ENCODE measurements around the gene SMIM28.

Gene SMIM28

DNA sequence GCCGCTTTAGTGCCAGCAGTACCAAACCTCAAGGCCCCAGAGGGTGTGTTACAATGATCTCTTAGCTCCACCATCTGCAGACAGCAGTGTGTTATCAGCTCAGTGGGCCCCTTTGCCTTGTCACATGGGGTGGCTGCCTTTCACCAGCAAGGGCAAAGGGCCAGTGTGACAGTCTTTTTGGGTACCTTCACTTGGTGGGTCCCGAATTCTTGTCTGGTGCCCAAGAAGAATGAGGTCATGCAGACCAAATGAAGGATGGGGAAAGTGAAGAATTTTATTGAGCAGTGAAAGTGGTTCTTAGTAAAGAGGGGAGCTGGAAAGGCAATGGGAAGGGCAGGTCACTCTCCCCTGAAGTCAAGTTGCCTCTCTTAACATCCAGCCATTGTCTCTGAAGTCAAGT, 2.9 kb upstream of the SMIM28 start:
- DNase-seq: no peak

DNA sequence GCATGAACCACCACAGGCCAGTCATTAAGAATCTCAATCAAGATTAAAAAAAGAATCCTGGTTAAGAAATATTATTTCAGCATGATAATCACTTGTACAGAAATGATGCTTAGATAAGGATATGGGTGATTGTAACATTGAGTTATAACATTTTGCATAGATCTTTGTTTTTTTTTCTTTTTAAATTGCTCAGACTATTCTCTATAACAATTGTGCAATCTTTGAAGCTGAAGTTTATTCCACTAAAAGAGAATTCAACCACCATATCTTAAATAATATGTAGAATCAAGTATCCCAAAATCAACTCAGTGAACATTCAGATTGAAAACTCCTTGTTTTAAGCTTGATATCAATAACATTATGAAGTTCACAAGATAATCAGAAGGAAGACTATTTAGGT, 663 bp upstream of the SMIM28 start:
- no peak for DNase-seq

DNA sequence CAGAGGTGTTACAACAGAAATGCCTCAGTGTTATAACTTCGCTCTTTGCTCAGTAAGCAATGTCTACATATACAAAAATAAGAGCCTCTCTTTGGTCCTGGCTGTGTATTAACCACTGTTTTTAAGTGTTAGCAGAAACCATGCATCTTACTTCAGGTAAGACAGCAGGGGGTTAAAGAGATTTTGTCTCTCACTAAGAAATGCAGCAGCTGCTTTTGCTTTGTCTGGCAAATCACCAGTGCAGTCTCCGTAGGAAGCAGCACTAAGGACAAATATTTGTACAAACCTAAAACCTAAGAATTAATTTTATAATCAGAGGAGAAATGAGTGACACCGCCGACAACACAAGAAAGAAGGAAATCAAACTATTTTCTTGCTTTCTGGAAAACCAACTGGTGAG, 758 bp downstream of the SMIM28 start:
- no peak for DNase-seq

DNA sequence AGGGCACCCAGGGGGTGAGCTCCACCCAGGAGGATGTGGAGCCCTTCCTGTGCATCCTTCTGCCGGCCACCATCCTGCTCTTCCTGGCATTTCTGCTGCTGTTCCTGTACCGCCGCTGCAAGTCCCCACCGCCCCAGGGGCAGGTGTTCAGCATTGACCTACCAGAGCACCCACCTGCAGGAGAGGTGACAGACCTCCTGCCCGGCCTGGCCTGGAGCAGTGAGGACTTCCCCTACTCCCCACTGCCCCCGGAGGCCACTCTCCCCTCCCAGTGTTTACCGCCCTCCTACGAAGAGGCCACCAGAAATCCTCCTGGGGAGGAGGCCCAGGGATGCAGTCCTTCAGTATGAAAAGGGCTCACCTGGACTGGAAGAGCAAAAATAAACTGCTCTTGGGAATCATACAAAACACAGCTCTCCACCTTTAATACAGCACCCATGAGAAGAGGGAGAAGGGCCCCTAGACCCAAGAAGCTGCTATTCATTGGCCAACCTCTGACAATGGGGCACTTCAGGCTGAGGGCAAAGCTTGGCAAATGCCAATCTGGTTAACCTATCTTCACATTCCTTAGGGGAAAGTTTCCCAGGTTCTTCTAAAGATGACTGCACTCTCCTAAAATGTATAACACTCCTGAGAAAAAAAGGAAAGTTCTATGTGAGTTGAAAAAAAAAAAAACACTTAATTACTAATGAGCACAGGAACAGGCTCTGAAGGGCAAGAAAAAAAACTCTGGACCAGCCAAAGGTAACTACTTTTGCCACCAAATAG, 5.0 kb downstream of the SMIM28 start:
- no peak for DNase-seq

DNA sequence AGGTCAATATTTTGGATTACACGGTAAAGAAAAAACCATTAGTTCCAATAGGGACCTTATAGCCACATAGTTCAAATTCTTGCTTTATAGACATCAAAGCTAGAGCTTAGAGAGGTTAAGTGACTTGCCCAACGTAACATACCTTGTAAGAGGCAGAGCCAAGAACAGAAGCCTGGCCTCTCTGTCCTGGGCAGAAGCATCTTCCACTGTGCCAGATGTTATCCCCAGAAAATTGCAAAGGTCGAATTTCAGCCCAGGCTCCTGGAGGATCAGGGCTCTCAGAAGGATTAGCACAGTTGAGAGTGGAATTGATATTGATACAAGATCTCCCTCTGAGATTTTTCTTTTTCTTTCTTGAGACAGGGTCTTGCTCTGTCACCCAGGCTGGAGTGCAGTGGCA, 6.1 kb downstream of the SMIM28 start:
- no peak for DNase-seq

DNA sequence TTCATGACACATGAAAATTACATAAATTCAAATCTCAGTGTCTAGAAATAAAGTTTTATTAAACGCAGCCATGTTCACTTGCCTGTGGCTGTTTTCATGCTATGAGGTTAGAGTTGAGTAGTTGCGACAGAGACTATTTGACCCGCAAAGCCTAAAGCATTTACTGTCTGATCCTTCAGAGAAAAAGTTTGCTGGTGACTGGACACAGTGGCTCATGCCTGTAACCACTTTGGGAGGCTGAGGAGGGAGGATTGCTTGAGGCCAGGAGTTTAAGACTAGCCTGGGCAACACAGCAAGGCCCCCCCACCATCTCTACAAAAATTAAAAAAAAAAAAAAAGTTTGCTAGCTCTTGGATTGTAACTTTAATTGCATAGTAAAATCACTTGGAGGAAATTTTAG, 9.2 kb downstream of the SMIM28 start:
- DNase-seq: no peak

DNA sequence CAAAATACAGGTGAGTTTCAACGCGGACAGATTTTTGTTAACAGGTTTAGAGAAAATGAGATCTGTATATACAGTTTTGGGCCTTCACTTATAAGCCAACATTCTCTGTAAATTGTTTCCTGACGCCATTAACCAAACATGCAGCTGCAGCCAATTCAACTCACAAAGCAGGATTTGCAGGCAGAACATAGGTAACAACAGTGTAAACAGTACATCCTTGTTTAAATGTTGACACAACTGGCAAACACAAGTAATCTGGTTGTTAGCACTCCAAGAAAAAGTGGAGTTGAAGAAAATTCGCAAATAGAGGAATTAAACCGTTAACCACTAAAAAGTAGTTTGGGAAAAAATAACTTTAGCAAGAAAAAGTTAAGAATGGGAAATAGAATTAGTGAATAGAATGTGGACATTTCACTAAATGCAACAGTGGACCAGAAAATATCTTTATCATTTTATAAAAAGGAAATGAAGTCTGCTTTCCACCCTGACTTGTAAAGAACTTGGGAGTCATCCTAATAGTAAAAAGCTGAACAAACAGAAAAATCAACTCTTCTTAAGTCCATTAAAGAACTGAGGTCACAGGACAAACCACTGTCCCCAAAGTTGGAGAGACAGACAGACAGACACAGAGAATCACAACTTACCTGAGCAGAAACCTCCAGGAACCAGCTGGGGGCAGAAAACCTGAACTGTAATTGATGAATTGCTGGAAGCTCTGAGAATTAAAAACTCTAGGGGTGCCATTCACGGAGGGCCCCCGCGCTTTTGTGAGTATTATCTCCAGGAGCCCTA, 10.1 kb downstream of the SMIM28 start:
- DNase-seq: no peak

DNA sequence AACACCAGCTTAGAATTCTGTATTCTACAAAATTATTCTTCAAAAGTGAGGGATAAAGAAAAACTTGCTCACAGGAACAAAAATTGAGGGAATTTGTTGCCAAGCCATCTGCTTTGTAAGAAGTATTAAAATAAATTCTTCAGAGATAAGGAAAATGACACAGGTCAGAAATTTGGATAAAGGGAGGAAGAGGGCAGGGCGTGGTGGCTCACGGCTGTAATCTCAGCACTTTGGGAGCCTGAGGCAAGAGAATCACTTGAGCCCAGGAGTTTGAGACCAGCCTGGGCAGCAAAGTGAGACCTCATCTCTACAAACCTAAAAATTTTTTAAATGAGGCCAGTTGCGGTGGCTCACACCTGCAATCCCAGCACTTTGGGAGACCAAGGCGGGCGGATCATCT, 11.8 kb downstream of the SMIM28 start:
- no peak for DNase-seq

DNA sequence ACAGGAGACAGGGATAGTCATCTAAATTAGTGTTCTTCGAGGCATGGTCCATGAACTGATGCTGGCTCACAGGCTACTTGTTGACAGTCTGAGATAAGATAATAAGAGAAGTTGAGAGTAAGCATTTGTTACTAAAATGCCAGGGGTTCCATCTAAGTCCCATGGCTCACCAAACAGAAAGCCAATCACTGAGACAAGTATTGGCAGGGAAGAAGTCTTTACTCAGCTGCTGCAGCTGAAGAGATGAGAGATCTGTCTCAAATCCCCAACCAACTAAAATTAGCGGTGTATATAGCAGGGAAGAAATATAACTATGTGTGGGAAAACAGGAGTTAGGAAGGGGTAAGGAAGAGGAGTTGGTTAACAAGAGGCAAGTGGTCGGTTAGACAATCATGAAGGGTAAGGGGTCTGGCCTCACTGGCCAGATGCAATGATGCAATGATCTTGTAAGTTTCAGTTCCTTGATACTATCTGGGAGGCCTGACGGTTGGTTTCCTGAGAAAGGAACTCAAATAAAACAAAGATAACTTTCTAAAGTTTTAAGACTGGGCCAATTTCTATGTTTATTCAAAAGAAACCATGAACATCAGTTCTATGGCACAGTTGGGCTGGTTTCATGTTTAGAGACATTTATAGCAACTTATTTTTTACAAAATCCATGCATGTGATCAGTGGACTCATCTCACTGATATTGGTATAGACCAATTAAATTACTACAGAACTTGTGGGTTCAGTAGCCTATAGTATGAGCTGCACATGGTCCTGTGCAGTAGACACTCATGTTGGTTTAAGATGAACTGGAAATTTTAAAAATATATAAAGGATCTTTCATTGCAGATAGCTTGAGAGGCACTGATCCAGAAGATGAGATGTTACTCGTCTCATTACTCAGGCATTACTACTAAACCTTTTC, 16.4 kb downstream of the SMIM28 start:
- no peak for DNase-seq

DNA sequence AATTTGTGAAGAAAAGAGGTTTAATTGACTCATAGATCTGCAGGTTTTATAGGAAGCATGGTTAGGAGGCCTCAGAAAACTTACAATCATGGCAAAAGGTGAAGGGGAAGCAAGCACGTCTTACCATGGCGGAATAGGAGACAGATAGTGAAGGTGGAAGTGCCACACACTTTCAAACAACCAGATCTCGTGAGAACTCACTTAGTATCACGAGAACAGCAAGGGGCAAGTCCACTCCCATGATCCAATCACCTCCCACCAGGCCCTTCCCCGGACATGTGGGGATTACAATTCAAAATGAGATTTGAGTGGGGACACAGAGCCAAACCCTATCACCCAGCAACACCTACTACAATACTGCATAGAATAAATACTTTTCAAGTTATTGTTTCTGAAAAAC, 19.0 kb downstream of the SMIM28 start:
- DNase-seq: no peak

DNA sequence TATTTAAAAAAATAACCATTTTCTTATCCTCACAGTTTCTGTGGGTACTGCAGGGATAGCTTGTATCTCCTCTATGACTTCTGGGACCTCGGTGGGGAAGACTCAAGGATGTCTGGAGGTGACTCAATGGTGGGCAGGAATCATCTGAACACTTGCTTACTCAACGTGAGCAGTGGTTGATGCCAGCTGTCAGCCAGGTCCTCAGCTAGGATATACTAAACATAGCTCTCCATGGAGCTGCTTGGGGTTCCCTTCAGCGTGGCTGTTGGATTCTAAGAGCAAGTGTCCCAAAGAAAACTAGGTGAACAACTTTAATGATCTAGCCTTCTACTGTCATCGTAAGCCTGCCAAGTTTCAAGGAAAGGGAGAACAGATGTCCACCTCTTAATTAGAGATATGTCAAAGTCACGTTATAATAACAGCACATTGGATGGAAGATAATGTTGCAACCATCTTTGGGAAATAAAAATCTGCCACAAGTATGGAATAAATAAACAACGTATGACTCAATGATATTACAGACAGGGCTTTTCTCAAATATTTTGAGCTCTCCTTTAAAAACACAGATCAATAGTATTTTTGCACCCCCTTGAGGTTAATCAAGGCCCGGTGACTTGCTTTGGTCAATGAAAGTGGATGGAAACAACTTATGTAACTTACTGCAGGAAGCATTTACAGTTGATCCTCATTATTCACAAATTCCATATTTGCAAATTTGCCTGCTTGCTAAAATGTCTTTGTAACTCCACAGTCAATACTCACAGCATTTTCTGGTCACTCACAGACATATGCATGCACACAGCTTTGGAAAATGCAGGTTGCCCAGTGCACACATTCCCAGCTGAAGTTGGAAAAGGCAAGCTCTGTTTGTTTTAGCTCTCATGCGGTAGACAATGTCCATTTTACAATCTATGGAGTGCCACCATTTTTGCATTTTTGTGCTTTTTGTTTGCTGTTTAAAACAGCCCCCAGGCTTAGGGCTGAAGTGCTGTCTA, 19.7 kb downstream of the SMIM28 start:
- DNase-seq: peak; percentile 64 to 65

DNA sequence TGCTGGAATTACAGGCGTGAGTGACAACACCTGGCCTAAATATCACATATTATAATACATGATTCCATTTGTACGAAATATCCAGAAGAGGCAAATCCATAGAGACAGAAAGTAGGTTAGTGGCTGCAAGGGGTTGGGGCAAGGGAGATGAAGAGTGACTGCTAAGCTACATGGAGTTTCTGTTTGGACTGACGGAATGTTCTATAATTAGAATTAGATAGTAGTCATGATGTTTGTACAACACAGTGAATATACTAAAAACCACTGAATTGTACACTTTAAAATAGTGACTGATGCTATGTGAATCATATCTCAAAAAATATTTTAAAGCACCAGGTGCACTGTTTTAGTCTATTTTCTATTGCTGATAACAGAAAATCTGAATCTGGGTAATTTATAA, 22.6 kb downstream of the SMIM28 start:
- no peak for DNase-seq

DNA sequence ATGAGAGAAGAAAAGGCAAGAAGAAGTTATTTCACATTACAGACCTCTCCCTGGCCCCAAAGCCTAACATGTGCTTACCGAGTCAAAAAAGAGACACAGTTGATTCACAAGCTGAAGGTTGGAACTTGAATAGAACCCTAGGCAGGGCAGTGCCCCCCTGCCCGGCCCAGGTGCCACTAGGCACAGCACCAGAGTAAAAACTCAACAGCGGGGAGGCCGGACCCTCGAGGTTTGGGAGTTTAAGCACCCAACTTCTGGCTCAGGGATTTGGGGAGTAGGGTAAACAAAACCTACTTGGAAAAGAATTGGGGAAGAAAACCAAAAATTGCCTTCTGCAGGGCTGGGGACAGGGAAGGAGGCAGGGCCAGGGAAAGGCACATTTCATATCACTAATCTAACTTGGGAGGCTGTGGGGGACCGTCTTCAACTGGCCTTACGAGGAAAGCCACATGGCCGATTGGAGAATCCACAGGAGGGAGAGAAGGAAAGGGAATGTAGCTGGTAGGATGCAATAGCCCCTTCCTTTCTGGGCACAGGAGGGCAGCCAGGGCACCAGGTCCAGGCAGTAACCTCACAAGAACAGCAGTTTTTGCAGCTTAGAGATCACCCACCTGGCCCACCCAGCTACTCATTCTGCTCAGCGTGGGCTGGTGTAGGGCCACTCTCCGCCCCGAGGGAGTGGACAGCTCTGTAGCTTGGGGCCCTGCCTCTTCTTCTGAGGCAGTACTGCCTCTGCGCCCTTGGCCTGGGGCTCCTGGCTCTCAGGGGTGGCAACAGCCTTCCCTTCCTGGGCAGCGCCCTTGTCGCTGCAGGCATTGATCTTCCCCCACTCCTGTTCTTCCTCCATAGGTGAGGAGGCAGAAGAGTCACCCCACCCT, 24.5 kb downstream of the SMIM28 start:
- no peak for DNase-seq

DNA sequence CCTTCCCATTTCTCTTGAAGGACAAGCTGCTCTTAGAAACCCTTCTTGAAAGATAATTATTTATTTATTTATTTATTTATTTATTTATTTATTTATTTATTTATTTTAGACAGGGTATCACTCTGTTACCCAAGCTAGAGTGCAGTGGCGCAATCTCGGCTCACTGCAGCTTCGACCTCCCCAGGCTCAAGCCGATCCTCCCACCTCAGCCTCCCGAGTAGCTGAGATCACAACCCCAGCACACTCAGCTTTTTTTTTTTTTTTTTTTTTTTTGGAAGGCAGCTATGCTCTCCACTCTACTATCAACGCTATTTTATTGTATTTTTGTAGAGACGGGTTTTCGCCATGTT, 25.1 kb downstream of the SMIM28 start:
- DNase-seq: no peak

DNA sequence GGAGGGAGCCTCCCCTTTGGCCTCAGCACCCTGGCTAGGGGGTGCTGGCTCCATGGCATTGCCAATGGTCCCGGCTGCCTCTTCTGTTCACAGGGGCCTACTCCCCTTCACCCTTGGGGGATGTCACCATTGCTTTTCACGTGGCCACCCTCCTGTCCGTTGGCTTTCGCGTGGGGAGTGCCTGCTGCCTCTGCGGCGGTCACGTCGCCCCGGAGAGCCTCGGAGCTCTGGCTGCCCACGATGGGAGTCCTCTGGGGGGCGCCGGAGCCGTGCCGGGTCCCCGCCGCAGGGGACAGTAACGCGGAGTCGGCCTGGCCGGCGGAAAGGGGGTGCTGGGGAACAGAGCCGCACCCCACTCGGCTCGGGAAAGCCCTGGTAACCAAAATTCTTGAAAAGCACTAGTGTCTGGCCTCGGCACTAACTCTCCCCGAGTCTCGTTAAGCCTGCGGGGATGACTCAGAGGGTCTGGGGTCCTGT, 25.7 kb downstream of the SMIM28 start:
- peak in 1 of 2 experiments; percentile 64 for DNase-seq

DNA sequence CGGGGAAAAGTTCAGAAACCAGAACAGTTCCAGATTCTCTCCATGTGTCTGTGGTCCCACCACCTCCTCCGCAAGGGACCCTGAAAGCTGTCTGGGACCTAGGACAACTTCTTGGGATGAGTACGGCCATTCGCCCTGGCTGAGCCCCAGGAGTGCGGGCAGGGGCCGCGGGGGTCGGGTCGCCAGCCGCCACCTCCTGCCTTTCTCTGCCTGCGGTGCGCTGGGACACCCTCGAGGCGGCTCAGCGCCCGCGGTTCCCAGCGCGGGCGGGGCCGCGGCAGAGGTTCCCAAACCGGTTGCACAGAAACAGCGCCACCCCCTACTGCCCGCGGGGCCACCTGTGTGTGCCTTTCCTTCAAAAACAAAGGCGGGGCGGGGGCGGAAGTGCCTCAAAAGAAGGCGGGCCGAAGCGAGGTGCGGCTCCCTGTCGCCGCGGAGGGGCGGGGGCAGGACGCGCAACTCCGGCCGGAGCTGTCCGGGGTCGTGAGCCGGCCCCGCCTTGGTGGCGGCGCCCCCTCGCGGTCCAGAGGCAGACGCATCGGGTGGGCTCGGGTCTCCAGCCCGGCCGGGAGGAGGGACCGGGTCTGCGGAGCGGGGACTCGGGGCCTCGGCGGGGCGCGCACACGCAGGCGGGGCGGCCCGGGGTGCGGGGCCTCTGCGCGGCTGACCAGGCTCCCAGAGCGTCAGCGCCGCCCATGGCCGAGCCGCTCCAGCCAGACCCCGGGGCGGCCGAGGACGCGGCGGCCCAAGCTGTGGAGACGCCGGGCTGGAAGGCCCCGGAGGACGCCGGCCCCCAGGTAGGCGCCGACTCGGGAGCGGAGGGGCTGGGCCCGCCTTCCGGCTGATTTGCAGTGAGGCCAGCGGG, 26.3 kb downstream of the SMIM28 start, which contains the start of gene HEBP2:
Gene HEBP2 (plus strand): TSS at position 423 of the 865 bp plus-strand sequence. CDS start 273 bp downstream, at position 696.
- DNase-seq: peak; percentile 92 to 98

DNA sequence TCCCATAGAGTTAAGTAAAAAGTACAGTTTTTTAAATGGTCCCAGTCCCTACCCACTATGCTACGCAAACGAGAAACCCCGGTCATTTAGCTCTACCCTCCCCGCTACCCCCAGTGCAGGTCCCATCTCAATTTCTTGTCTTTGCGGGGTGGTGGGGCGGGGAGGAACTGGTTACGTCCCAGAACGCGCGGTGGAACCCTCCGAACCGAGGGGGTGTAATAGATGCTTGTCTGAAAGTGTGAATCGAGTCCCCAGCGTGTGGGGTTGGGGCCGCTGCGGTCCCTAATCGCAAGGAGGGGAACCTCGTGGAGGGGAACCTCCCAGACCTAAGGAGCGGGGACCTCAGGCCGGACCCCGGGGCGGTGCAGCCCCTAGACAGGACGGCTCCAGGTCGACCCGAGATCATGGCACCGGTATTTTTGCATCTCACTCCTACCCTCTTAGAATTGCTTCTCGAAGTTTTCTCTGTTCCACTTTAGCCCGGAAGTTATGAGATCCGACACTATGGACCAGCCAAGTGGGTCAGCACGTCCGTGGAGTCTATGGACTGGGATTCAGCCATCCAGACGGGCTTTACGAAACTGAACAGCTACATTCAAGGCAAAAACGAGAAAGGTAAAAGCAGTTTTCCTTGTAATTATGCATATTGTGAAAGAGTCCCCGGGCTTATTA, 27.1 kb downstream of the SMIM28 start:
- peak; percentile 14 to 61 for DNase-seq

DNA sequence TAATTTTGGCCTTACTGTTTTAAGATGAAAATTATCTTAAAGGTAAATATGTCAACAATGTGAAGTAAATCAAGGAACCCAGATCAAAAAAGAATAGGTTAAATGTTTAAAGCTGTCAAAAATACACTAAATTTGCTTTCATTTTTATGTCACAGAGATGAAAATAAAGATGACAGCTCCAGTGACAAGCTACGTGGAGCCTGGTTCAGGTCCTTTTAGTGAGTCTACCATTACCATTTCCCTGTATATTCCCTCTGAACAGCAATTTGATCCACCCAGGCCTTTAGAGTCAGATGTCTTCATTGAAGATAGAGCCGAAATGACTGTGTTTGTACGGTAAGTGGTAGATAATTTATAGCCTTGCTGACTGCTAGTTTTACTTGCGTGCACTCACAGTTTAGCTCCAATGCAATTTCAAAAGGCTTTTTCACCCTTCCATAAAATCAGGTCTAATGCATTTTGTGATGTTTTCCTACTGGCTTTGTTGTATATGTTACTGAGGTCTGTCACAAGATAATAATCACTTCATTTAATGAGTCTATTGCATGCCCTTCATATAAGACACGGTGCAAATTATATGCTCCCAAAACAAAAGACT, 28.2 kb downstream of the SMIM28 start:
- no peak for DNase-seq

DNA sequence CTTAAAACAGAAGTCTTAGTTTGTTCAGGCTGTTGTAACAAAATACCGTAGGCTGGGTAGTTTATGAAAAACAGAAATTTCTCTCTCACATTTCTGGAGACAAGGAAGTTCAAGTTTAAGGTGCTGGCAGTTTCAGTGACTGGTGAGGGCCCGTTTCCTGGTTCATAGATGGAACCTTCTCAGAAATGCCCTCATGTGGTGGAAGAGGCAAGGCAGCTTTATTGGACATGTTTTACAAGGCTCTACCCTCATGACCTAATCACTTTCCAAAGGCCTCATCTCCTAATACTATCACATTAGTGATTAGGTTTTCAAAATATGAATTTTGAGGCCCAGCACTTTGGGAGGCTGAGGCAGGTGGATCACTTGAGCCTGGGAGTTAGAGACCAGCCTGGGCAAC, 28.7 kb downstream of the SMIM28 start:
- no peak for DNase-seq

Data from NCI-H526 (cell line).